Activated T-cell treated with anti-CD3 and anti-CD28 coated beads, Interleukin-2, amount 50 U/mL, for 24 hours (primary cell): ENCODE data around the gene LAPTM4A.

Source experiments
- DNase-seq: peaks from one replicate; pipeline ENCODE4 v3.0.0-alpha.2; 2020
- H3K27ac Mint-ChIP-seq: 2 replicates; pipeline ENCODE4 v1.8.0; 2020; ENCODE audit warnings: mild to moderate bottlenecking, mixed read lengths
- H3K27me3 Mint-ChIP-seq: 2 replicates; pipeline ENCODE4 v1.8.0; 2020; ENCODE audit warnings: mixed read lengths
- H3K36me3 Mint-ChIP-seq: 2 replicates; pipeline ENCODE4 v1.8.0; 2020; ENCODE audit warnings: low read depth, mixed read lengths
- H3K4me1 Mint-ChIP-seq: 2 replicates; pipeline ENCODE4 v1.8.0; 2020; ENCODE audit warnings: low read depth, mixed read lengths
- H3K4me3 Mint-ChIP-seq: 2 replicates; pipeline ENCODE4 v1.8.0; 2020; ENCODE audit warnings: mild to moderate bottlenecking, moderate library complexity, mixed read lengths
- H3K9me3 Mint-ChIP-seq: 2 replicates; pipeline ENCODE4 v1.8.0; 2020; ENCODE audit warnings: mixed read lengths

Gene LAPTM4A

DNA sequence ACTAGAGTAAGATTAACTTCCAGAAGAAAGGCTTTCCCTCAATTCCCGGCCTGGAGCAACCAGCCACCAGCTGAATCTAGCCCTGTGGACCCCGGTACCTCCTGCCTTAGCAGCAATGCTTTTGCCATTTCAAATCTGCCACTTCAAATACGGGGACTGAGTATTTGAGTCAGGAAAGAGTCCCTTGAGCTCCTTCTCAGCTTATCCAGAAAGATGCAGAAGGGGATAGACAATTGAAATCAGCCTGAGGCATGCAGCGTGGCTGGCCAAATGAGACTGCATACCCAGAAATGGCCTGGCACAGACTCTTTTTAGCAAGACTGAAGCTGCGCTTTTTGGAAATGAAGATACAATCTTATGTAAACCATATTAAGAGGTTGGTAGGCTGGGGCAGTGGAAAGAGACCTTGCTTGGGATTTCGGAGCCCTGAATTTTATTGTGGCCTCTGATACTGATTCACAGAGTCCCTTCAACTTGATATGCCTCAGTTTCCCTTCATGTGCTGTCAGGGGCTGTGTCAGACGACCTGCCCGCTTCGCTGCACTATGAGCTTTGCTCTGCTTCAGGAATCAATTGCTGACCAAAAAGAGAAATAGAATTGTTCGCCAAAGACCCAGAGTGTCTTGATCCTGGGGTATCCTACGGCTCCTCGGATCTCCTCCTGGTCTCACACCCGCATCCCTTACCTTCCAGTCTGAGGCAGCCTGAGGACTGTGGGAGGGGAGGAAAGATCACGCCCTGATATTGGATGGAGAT is 40.0 kb downstream of the LAPTM4A start:
- peak overlapping the region; percentile 50 for H3K4me3 Mint-ChIP-seq
- H3K27me3 Mint-ChIP-seq: peaks cover 63% of the 10 kb centered on the region
- DNase-seq: no peak
- no peaks in the 10 kb centered on the region for H3K36me3 Mint-ChIP-seq
- no peak overlapping the region for H3K27ac Mint-ChIP-seq
- H3K4me1 Mint-ChIP-seq: peaks cover 8% of the 10 kb centered on the region
- peaks cover 3% of the 10 kb centered on the region for H3K9me3 Mint-ChIP-seq

DNA sequence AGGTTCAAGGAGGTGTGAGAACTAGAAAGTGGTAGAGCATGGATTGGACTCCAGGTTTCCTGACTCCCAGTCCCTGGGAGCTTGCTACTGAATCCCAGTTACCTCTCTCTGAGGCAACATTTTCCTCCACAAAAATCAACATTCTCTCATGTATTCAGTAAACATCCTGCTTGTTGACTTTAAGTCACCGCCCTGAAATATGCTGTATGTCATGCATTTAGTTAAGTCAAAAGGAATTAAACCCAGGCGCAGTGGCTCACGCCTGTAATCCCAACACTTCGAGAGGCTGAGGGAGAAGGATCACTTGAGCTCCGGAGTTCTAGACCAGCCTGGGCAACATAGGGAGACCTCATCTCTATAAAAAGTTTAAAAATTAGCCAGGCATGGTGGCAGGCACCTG is 42.7 kb downstream of the LAPTM4A start:
- H3K27me3 Mint-ChIP-seq: peaks cover 55% of the 10 kb centered on the region
- H3K9me3 Mint-ChIP-seq: no peaks in the 10 kb centered on the region
- H3K4me3 Mint-ChIP-seq: no peak overlapping the region
- DNase-seq: no peak
- H3K36me3 Mint-ChIP-seq: no peaks in the 10 kb centered on the region
- H3K27ac Mint-ChIP-seq: no peak overlapping the region
- peaks cover 8% of the 10 kb centered on the region for H3K4me1 Mint-ChIP-seq

DNA sequence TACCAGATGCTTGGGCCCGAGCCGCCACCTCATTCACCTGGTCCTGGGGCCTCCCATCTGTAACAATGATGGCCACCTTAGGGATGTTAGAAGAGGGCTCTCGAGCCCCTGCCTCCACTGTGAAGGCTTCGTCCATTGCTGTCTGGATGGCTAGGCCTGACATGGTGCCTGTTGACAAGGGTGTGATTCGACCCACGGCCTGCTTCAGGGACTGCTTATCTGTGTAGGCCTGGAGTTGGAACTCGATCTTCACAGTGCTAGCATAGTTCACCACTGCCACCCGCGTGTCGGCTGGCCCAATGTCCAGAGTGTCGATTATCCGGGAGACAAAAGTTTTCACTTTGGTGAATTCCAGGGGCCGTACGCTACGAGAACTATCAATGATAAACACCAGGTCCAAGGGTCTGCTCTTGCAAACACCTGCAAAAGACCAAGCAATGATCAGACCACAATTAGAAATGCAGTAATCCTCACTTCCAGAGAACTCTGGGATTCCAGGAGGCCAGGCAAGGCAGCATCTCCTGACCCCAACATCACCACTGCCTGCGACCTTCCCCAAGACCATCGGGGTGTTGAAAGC is 45.4 kb downstream of the LAPTM4A start:
- Mint-ChIP-seq H3K4me1 (no peaks in the 10 kb centered on the region), H3K36me3 (no peaks in the 10 kb centered on the region), H3K27ac (no peak overlapping the region), H3K9me3 (no peaks in the 10 kb centered on the region), H3K4me3 (no peak overlapping the region), H3K27me3 (peaks cover 42% of the 10 kb centered on the region)
- DNase-seq: no peak

DNA sequence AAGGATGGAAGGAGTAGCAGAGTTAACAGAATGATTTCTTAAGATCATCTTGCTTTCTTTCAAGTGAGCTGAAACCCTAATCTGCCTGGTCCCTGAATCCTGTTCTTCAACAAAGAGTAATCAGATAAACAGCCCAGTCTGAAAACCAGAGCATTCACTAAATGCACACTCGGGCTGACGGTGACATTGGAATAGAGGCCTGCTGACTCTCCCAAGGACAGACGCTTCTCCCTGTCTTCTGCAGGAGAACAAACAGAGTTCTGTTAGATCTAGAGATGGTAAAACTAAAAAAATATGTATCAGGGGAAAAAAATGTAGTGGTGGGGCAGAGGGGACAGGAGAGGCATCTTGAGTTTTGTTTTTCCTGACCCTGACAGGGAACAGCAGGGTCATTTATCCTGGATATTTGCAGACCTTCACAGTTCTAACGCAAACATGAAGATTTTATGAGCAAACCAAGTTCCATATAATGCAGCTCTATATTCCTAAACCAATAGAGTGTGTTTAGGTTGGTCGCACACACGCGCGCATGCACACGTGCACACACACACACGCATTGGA is 46.3 kb downstream of the LAPTM4A start:
- DNase-seq: no peak
- no peak overlapping the region for H3K4me3 Mint-ChIP-seq
- H3K27me3 Mint-ChIP-seq: peaks cover 33% of the 10 kb centered on the region
- no peak overlapping the region for H3K27ac Mint-ChIP-seq
- no peaks in the 10 kb centered on the region for H3K36me3 Mint-ChIP-seq
- no peaks in the 10 kb centered on the region for H3K9me3 Mint-ChIP-seq
- H3K4me1 Mint-ChIP-seq: no peaks in the 10 kb centered on the region

DNA sequence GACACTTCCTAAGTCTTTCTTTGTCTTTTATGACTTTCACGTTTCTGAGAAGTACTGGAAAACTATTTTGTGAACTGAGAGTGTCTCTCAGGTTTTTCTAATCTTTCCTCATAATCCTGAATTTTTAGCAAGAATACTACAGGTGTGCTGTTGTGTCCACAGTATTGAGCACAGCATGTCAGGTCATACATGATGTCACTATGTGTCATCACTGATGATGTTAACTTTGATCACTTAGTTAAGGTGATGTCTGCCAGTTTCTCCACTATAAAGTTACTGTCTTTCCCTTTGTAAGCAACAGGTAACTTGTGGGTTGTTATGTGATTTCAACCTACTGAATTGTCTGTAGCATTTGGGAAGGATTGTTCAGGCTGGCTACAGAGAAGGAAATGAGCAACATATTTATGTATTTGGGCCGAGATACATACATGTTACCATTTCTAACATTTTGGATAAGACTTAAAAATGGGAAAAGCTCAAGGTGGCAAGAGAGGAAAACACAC is 50.0 kb downstream of the LAPTM4A start:
- no peak overlapping the region for H3K4me3 Mint-ChIP-seq
- no peaks in the 10 kb centered on the region for H3K9me3 Mint-ChIP-seq
- DNase-seq: no peak

DNA sequence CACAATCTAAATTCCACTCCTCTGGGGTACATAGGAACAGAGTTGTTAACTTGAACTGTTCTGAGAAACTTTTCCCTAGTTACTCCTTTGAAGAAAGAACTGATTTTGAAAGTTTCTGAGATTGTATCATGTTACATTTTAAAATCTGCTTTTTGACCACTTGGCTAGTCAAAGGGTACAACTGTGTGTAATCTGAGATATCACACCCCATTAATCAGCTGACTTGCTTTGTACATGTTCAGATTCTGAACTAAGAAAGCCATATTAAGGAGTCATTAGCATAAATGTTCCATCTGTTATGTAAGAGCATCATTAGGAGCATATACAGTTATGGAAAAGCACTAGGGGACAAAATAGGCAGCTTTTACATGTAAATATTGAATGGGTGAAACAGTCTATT is 57.7 kb downstream of the LAPTM4A start:
- peaks cover 21% of the 10 kb centered on the region for H3K4me1 Mint-ChIP-seq
- no peak for DNase-seq
- no peaks in the 10 kb centered on the region for H3K9me3 Mint-ChIP-seq
- H3K27me3 Mint-ChIP-seq: peaks cover 35% of the 10 kb centered on the region
- peaks cover 9% of the 10 kb centered on the region for H3K36me3 Mint-ChIP-seq
- no peak overlapping the region for H3K4me3 Mint-ChIP-seq
- H3K27ac Mint-ChIP-seq: no peak overlapping the region

More for the DNA sequence above, 50.0 kb downstream of the LAPTM4A start:
- H3K27me3 Mint-ChIP-seq: peaks cover 21% of the 10 kb centered on the region
- H3K27ac Mint-ChIP-seq: no peak overlapping the region
- no peaks in the 10 kb centered on the region for H3K4me1 Mint-ChIP-seq
- H3K36me3 Mint-ChIP-seq: no peaks in the 10 kb centered on the region

DNA sequence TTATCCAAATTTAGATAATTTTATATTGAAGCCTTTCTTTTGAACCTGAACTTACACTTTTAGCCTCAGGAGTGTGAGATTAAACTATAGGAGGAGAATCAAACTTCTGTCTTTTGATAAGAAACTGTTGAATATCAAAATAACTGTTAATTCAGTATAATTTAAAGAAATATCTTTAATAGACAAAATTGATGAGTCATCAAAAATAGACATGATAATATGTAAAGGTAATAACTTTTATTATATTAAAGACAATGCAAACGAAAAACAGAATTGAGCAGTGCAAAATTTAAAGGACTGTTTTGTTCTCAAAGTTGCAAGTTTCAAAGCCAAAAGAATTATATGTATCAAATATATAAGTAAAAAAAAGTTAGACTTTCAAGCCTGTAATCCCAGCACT is 59.5 kb downstream of the LAPTM4A start:
- H3K4me1 Mint-ChIP-seq: peaks cover 33% of the 10 kb centered on the region
- H3K27ac Mint-ChIP-seq: no peak overlapping the region
- H3K4me3 Mint-ChIP-seq: no peak overlapping the region
- H3K36me3 Mint-ChIP-seq: peaks cover 20% of the 10 kb centered on the region
- no peaks in the 10 kb centered on the region for H3K9me3 Mint-ChIP-seq
- DNase-seq: no peak
- H3K27me3 Mint-ChIP-seq: peaks cover 30% of the 10 kb centered on the region

DNA sequence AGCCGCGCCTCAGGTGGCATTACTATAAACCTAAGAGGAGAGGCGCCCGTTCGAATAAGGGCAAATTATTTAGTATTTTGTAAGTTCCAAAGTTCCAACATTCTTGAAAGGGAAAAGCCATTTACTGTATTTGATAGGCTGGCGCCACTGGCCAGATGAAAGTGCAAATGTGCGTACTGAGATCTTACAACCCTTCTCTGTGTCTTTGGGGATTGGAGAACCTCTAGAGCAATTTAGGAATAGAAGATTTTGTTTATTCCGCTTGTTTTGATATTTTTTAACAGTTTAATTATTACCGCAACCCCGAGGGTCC is 61.1 kb downstream of the LAPTM4A start:
- Mint-ChIP-seq H3K27me3 (peaks cover 26% of the 10 kb centered on the region), H3K4me1 (peaks cover 33% of the 10 kb centered on the region), H3K36me3 (peaks cover 30% of the 10 kb centered on the region), H3K4me3 (peak overlapping the region; percentile 93), H3K9me3 (no peaks in the 10 kb centered on the region), H3K27ac (peak overlapping the region; percentile 83)
- no peak for DNase-seq

DNA sequence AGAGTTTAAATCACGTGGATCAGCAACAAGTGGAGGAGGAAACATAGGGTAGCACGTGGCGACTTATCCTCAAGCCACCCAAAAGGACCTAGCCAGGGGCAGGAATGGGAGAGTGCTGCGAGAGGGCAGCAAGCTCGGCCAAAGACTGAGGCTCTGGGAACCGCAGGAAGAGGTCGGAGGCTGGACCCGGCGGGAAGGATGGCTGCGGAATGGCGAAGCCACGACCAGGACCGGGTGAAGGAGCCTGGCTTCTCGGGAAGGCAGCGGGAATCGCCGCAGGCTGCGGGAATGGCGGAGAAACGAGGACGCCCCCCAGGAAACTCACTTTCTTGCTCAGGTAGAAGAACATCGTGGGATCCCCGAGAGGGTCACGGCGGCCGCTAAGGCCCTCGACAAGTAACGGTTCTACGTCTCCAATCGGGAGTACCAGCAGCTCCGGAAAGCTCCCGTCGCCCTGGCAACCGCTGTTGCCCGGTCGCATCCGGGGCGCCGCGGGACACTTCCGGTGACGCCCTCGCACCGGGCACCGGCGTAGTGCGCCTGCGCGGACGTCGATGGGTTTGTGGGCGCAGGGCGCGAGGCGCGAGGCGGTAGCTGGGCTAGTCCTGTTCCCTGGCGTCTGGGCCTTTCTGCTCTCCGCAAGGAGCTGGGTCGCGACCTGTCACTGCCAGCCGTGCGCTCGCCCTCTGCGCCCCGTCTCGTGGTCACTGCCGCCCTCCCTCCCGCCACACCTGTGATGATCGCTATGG is 61.6 kb downstream of the LAPTM4A start, which contains the start of gene WDR35:
TSS of gene WDR35 (minus strand) at position 439 of the 749 bp plus-strand sequence. CDS start at position 349, 90 bp downstream.
- Mint-ChIP-seq H3K36me3 (peaks cover 33% of the 10 kb centered on the region), H3K27ac (peak within 1 kb of the TSS; percentile 83), H3K4me3 (peak within 1 kb of the TSS; percentile 93), H3K4me1 (peaks cover 33% of the 10 kb centered on the region), H3K9me3 (no peaks in the 10 kb centered on the region), H3K27me3 (peaks cover 26% of the 10 kb centered on the region)
- DNase-seq: peak; percentile 96

DNA sequence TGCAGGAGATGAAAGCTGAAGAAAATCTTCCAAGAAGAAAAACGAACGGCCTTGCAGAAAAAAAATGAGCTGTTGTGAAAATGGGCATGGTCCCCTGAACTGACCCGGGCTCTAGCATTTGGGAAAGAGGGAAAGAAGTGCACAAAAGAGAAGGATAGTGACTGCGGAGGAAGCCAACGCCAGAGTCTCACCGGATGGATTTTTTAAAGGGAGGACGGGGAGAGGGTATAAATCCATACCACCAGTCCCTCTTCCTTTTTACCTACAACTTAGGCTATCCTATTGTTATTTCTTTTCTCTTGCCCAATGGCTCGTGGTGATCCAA is 62.1 kb downstream of the LAPTM4A start:
- Mint-ChIP-seq H3K4me3 (peak overlapping the region; percentile 93), H3K36me3 (peaks cover 36% of the 10 kb centered on the region), H3K4me1 (peaks cover 33% of the 10 kb centered on the region), H3K9me3 (no peaks in the 10 kb centered on the region), H3K27ac (peak overlapping the region; percentile 83), H3K27me3 (peaks cover 21% of the 10 kb centered on the region)
- DNase-seq: no peak

DNA sequence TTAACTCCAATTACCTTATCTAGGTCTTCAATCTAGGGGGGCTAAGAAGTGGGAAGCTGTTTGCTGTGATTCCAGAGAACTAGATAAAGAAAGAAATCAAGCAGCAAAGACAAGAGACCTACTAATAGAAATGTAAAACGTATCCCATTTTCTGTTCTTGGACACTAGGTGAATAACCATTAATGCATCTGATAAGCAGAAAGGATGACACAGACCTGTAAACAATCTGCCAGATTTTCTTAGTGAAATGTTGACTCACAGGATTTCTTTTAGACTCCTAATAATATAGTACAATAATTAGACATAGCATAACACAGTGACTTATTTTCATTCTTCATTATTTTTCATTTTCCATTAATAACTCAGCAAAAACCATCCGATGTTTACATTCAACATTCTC is 62.8 kb downstream of the LAPTM4A start:
- Mint-ChIP-seq H3K27ac (no peak overlapping the region), H3K36me3 (peaks cover 40% of the 10 kb centered on the region), H3K9me3 (no peaks in the 10 kb centered on the region), H3K4me3 (peak overlapping the region; percentile 93), H3K4me1 (peaks cover 33% of the 10 kb centered on the region), H3K27me3 (peaks cover 18% of the 10 kb centered on the region)
- DNase-seq: no peak

DNA sequence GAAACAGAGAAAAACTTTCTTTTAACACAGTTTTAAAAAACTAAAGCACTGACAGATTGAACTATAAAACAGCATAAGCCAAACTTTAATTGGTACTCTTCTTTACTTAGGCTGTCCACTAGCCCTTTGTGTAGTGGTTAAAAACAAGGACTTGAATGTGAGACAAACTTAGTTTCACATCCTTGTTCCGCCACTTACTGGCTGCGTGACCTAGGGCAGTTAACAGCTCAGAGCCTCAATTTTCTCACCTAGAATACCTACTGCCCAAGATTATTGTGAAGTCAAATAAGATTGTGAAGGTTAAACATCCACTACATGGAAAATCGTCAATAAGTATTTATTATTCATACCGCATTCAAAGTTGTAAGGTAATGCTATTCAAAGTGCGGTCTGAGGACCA is 63.5 kb downstream of the LAPTM4A start:
- H3K4me3 Mint-ChIP-seq: no peak overlapping the region

More for the DNA sequence above, 63.5 kb downstream of the LAPTM4A start:
- H3K36me3 Mint-ChIP-seq: peaks cover 42% of the 10 kb centered on the region
- no peak for DNase-seq
- no peaks in the 10 kb centered on the region for H3K9me3 Mint-ChIP-seq
- peaks cover 11% of the 10 kb centered on the region for H3K27me3 Mint-ChIP-seq
- H3K27ac Mint-ChIP-seq: no peak overlapping the region
- H3K4me1 Mint-ChIP-seq: peaks cover 35% of the 10 kb centered on the region
